Neuron (in vitro differentiated cells): Measurements from ENCODE around the gene TMEM163.
"Not testable (repeated sequence)": the region's sequence is repeated elsewhere in the genome, so short reads cannot be mapped to it uniquely, and the experiment has no call there.

ENCODE experiments used
- H2AFZ ChIP-seq: one replicate; pipeline ENCODE4 v1.6.1; 2013; ENCODE audit warnings: low read depth, mild to moderate bottlenecking, inconsistent platforms, low read length, moderate library complexity
- H3K27me3 ChIP-seq: one replicate; pipeline ENCODE4 v1.6.1; 2013; ENCODE audit warnings: low read length; ENCODE audit not compliant: insufficient read depth
- H3K36me3 ChIP-seq: one replicate; pipeline ENCODE4 v1.6.1; 2013; ENCODE audit warnings: low read length; ENCODE audit not compliant: insufficient read depth
- H3K4me1 ChIP-seq: one replicate; pipeline ENCODE4 v1.6.1; 2013; ENCODE audit warnings: low read length; ENCODE audit not compliant: insufficient read depth
- H3K4me3 ChIP-seq: 2 replicates; pipeline ENCODE4 v1.5.1; 2013; ENCODE audit warnings: mild to moderate bottlenecking, low read length, moderate library complexity
- H3K9me3 ChIP-seq: one replicate; pipeline ENCODE4 v1.6.1; 2013; ENCODE audit warnings: low read length

TMEM163 gene

GRCh38 chr2:134628453-134628852, 90.3 kb downstream of the TMEM163 start:
- no peak overlapping the region for H3K4me3 ChIP-seq
- H2AFZ ChIP-seq: no peak overlapping the region
- H3K9me3 ChIP-seq: no peaks in the 10 kb centered on the region
- H3K4me1 ChIP-seq: no peaks in the 10 kb centered on the region
- H3K27me3 ChIP-seq: peaks cover 5% of the 10 kb centered on the region
- no peaks in the 10 kb centered on the region for H3K36me3 ChIP-seq

GRCh38 chr2:134626781-134627180, 92.0 kb downstream of the TMEM163 start:
- H3K27me3 ChIP-seq: peaks cover 3% of the 10 kb centered on the region
- H3K9me3 ChIP-seq: no peaks in the 10 kb centered on the region
- no peak overlapping the region for H3K4me3 ChIP-seq
- H3K4me1 ChIP-seq: no peaks in the 10 kb centered on the region
- no peak overlapping the region for H2AFZ ChIP-seq
- no peaks in the 10 kb centered on the region for H3K36me3 ChIP-seq

- H3K4me1 ChIP-seq: no peaks in the 10 kb centered on the region
Observed at GRCh38 chr2:134625311-134625710, 93.5 kb downstream of the TMEM163 start.

GRCh38 chr2:134623796-134624195, 95.0 kb downstream of the TMEM163 start:
- no peak overlapping the region for H2AFZ ChIP-seq
- no peaks in the 10 kb centered on the region for H3K9me3 ChIP-seq
- H3K27me3 ChIP-seq: peaks cover 2% of the 10 kb centered on the region
- no peaks in the 10 kb centered on the region for H3K4me1 ChIP-seq
- H3K36me3 ChIP-seq: no peaks in the 10 kb centered on the region
- no peak overlapping the region for H3K4me3 ChIP-seq

More at GRCh38 chr2:134625311-134625710, 93.5 kb downstream of the TMEM163 start:
- no peaks in the 10 kb centered on the region for H3K9me3 ChIP-seq
- no peaks in the 10 kb centered on the region for H3K36me3 ChIP-seq
- H3K4me3 ChIP-seq: no peak overlapping the region
- H3K27me3 ChIP-seq: peaks cover 2% of the 10 kb centered on the region
- H2AFZ ChIP-seq: no peak overlapping the region

- no peaks in the 10 kb centered on the region for H3K36me3 ChIP-seq
- no peak overlapping the region for H3K4me3 ChIP-seq
- H2AFZ ChIP-seq: no peak overlapping the region
- peaks cover 2% of the 10 kb centered on the region for H3K27me3 ChIP-seq
- H3K9me3 ChIP-seq: no peaks in the 10 kb centered on the region
- no peaks in the 10 kb centered on the region for H3K4me1 ChIP-seq
Observed at GRCh38 chr2:134623046-134623445, 95.8 kb downstream of the TMEM163 start.

- no peaks in the 10 kb centered on the region for H3K27me3 ChIP-seq
- no peaks in the 10 kb centered on the region for H3K36me3 ChIP-seq
- no peak overlapping the region for H3K4me3 ChIP-seq
- no peaks in the 10 kb centered on the region for H3K9me3 ChIP-seq
- H2AFZ ChIP-seq: no peak overlapping the region
- H3K4me1 ChIP-seq: no peaks in the 10 kb centered on the region
Observed at GRCh38 chr2:134621939-134622705, 96.7 kb downstream of the TMEM163 start.

- Histone ChIP-seq H3K4me3 (no peak overlapping the region), H3K27me3 (no peaks in the 10 kb centered on the region), H3K36me3 (no peaks in the 10 kb centered on the region), H3K4me1 (no peaks in the 10 kb centered on the region), H3K9me3 (no peaks in the 10 kb centered on the region), H2AFZ (no peak overlapping the region)
Observed at GRCh38 chr2:134619250-134619649, 99.5 kb downstream of the TMEM163 start.

- H3K36me3 ChIP-seq, H3K9me3 ChIP-seq, H3K27me3 ChIP-seq, H3K4me1 ChIP-seq, H3K4me3 ChIP-seq, H2AFZ ChIP-seq: not testable (repeated sequence)
Observed at GRCh38 chr2:134615480-134615879, 103.3 kb downstream of the TMEM163 start.

GRCh38 chr2:134611316-134611715, 107.5 kb downstream of the TMEM163 start:
- Histone ChIP-seq H3K27me3 (no peaks in the 10 kb centered on the region), H3K4me1 (no peaks in the 10 kb centered on the region), H3K9me3 (no peaks in the 10 kb centered on the region), H3K4me3 (no peak overlapping the region), H2AFZ (no peak overlapping the region), H3K36me3 (no peaks in the 10 kb centered on the region)

- Histone ChIP-seq H3K27me3 (no peaks in the 10 kb centered on the region), H3K4me3 (no peak overlapping the region), H3K4me1 (no peaks in the 10 kb centered on the region), H3K36me3 (no peaks in the 10 kb centered on the region), H3K9me3 (no peaks in the 10 kb centered on the region), H2AFZ (no peak overlapping the region)
Observed at GRCh38 chr2:134610871-134611270, 107.9 kb downstream of the TMEM163 start.

GRCh38 chr2:134609924-134610513, 108.8 kb downstream of the TMEM163 start:
- no peaks in the 10 kb centered on the region for H3K4me1 ChIP-seq
- no peaks in the 10 kb centered on the region for H3K9me3 ChIP-seq

GRCh38 chr2:134603966-134604365, 114.8 kb downstream of the TMEM163 start:
- Histone ChIP-seq H3K9me3 (no peaks in the 10 kb centered on the region), H2AFZ (no peak overlapping the region), H3K36me3 (no peaks in the 10 kb centered on the region), H3K27me3 (no peaks in the 10 kb centered on the region), H3K4me1 (peaks cover 4% of the 10 kb centered on the region), H3K4me3 (no peak overlapping the region)

More at GRCh38 chr2:134609924-134610513, 108.8 kb downstream of the TMEM163 start:
- Histone ChIP-seq H3K36me3 (no peaks in the 10 kb centered on the region), H3K27me3 (no peaks in the 10 kb centered on the region), H2AFZ (no peak overlapping the region), H3K4me3 (no peak overlapping the region)

GRCh38 chr2:134602666-134603065, 116.1 kb downstream of the TMEM163 start:
- no peaks in the 10 kb centered on the region for H3K27me3 ChIP-seq
- H3K9me3 ChIP-seq: no peaks in the 10 kb centered on the region
- peaks cover 4% of the 10 kb centered on the region for H3K4me1 ChIP-seq
- no peaks in the 10 kb centered on the region for H3K36me3 ChIP-seq
- no peak overlapping the region for H3K4me3 ChIP-seq
- H2AFZ ChIP-seq: no peak overlapping the region
